ENCODE results near the gene EPB41L4A. TPM values are rescaled to one million over a fixed set of nuclear protein-coding genes. Genes with fewer than 3 reads are reported as not detected.

EPB41L4A gene
- total RNA-seq, 1 experiment from 2014 or later = 5.2 TPM

DNA sequence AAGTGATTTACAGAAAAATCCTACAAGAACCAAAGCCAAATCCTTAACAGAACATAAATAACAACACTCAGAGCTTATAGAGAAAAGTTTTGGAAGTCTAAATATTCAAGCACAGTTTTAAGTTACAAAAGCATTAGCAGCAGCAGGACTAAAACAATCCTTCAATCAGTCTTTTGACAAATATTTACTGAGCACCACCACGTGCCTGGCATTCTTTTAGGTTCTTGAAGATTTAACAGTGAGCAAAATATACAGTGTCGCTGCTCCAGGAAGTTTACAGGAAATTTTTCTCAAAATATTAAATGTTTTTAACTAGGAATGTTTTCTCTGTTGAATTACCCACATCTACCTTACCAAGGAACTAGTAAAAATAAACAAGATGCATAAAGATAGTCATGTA, 11.4 kb downstream of the EPB41L4A start:
- H3K9me3 Mint-ChIP-seq = no peaks in the 10 kb centered on the region
- TF ChIP-seq HMGA2 (CRISPR knock-in tag; IDR thresholded peaks at IDR 0.05) (no peak), FOXJ3 (CRISPR knock-in tag; IDR thresholded peaks at IDR 0.05; ENCODE audit: borderline replicate concordance) (no peak)
- TF ChIP-seq, protein P1, sequence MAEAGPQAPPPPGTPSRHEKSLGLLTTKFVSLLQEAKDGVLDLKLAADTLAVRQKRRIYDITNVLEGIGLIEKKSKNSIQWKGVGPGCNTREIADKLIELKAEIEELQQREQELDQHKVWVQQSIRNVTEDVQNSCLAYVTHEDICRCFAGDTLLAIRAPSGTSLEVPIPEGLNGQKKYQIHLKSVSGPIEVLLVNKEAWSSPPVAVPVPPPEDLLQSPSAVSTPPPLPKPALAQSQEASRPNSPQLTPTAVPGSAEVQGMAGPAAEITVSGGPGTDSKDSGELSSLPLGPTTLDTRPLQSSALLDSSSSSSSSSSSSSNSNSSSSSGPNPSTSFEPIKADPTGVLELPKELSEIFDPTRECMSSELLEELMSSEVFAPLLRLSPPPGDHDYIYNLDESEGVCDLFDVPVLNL (CRISPR knock-in tag; IDR thresholded peaks at IDR 0.05; ENCODE audit: borderline replicate concordance, low read depth) = no peak
- TF ChIP-seq, protein P2, sequence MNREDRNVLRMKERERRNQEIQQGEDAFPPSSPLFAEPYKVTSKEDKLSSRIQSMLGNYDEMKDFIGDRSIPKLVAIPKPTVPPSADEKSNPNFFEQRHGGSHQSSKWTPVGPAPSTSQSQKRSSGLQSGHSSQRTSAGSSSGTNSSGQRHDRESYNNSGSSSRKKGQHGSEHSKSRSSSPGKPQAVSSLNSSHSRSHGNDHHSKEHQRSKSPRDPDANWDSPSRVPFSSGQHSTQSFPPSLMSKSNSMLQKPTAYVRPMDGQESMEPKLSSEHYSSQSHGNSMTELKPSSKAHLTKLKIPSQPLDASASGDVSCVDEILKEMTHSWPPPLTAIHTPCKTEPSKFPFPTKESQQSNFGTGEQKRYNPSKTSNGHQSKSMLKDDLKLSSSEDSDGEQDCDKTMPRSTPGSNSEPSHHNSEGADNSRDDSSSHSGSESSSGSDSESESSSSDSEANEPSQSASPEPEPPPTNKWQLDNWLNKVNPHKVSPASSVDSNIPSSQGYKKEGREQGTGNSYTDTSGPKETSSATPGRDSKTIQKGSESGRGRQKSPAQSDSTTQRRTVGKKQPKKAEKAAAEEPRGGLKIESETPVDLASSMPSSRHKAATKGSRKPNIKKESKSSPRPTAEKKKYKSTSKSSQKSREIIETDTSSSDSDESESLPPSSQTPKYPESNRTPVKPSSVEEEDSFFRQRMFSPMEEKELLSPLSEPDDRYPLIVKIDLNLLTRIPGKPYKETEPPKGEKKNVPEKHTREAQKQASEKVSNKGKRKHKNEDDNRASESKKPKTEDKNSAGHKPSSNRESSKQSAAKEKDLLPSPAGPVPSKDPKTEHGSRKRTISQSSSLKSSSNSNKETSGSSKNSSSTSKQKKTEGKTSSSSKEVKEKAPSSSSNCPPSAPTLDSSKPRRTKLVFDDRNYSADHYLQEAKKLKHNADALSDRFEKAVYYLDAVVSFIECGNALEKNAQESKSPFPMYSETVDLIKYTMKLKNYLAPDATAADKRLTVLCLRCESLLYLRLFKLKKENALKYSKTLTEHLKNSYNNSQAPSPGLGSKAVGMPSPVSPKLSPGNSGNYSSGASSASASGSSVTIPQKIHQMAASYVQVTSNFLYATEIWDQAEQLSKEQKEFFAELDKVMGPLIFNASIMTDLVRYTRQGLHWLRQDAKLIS (CRISPR knock-in tag; IDR thresholded peaks at IDR 0.05; ENCODE audit: borderline replicate concordance) = no peak
- H3K4me3 Mint-ChIP-seq = no peak overlapping the region
- no peak for DNase-seq (ENCODE audit: low spot score)
- peaks cover 30% of the 10 kb centered on the region for H3K4me1 Mint-ChIP-seq
- CTCF ChIA-PET = interaction anchor here (0.9 kb wide), 1 partner anchor 60 kb away, joined by 3 read pairs; no protein-coding TSS in a partner anchor
- no peak for ATAC-seq
- POLR2A ChIA-PET = no interaction called here
- peak overlapping the region; percentile 50; the same call in 1 of the 2 replicates for H3K27ac Mint-ChIP-seq
- H3K36me3 Mint-ChIP-seq = no peaks in the 10 kb centered on the region
- H3K27me3 Mint-ChIP-seq (ENCODE audit: low read depth) = no peaks in the 10 kb centered on the region

DNA sequence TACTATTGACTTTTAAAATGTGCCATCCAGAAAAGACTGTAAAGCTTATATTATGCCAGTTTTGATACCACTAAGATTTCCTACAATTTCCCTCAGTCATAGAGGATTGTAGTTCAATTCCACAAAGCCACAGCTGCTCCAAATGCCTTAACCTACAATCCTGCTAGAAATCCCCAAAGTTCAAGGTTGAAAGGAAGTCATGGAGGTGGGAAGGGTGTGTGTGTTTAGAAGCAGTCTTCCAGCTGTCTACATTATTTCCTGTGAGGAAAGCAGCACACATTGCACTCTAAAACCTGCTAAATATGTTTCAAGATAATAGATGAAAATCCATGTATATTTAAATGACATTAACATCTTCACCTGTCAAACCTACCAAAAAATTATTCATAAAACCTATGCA, 11.8 kb downstream of the EPB41L4A start:
- ATAC-seq = no peak
- no peaks in the 10 kb centered on the region for H3K9me3 Mint-ChIP-seq
- CTCF ChIA-PET = interaction anchor here (0.9 kb wide), 1 partner anchor 59 kb away, joined by 3 read pairs; no protein-coding TSS in a partner anchor
- H3K27me3 Mint-ChIP-seq (ENCODE audit: low read depth) = no peaks in the 10 kb centered on the region
- no peak overlapping the region for H3K4me3 Mint-ChIP-seq
- H3K27ac Mint-ChIP-seq = peak overlapping the region; percentile 50; the same call in 1 of the 2 replicates
- POLR2A ChIA-PET = no interaction called here
- H3K4me1 Mint-ChIP-seq = peaks cover 30% of the 10 kb centered on the region
- TF ChIP-seq CREB1 (CRISPR knock-in tag; IDR thresholded peaks at IDR 0.05) (no peak), JUN (CRISPR knock-in tag; IDR thresholded peaks at IDR 0.05) (no peak), NFYB (CRISPR knock-in tag; conservative IDR thresholded peaks at IDR 0.05; ENCODE audit: low read depth) (no peak), TEAD4 (CRISPR knock-in tag; IDR thresholded peaks at IDR 0.05) (no peak), GTF2I (CRISPR knock-in tag; conservative IDR thresholded peaks at IDR 0.05) (no peak), NFATC4 (CRISPR knock-in tag; IDR thresholded peaks at IDR 0.05) (no peak), SOX15 (CRISPR knock-in tag; IDR thresholded peaks at IDR 0.05) (no peak), ZNF423 (CRISPR knock-in tag; IDR thresholded peaks at IDR 0.05) (no peak)
- TF ChIP-seq, protein P3, sequence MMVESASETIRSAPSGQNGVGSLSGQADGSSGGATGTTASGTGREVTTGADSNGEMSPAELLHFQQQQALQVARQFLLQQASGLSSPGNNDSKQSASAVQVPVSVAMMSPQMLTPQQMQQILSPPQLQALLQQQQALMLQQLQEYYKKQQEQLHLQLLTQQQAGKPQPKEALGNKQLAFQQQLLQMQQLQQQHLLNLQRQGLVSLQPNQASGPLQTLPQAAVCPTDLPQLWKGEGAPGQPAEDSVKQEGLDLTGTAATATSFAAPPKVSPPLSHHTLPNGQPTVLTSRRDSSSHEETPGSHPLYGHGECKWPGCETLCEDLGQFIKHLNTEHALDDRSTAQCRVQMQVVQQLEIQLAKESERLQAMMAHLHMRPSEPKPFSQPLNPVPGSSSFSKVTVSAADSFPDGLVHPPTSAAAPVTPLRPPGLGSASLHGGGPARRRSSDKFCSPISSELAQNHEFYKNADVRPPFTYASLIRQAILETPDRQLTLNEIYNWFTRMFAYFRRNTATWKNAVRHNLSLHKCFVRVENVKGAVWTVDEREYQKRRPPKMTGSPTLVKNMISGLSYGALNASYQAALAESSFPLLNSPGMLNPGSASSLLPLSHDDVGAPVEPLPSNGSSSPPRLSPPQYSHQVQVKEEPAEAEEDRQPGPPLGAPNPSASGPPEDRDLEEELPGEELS (CRISPR knock-in tag; IDR thresholded peaks at IDR 0.05) = no peak
- TF ChIP-seq, protein P4, sequence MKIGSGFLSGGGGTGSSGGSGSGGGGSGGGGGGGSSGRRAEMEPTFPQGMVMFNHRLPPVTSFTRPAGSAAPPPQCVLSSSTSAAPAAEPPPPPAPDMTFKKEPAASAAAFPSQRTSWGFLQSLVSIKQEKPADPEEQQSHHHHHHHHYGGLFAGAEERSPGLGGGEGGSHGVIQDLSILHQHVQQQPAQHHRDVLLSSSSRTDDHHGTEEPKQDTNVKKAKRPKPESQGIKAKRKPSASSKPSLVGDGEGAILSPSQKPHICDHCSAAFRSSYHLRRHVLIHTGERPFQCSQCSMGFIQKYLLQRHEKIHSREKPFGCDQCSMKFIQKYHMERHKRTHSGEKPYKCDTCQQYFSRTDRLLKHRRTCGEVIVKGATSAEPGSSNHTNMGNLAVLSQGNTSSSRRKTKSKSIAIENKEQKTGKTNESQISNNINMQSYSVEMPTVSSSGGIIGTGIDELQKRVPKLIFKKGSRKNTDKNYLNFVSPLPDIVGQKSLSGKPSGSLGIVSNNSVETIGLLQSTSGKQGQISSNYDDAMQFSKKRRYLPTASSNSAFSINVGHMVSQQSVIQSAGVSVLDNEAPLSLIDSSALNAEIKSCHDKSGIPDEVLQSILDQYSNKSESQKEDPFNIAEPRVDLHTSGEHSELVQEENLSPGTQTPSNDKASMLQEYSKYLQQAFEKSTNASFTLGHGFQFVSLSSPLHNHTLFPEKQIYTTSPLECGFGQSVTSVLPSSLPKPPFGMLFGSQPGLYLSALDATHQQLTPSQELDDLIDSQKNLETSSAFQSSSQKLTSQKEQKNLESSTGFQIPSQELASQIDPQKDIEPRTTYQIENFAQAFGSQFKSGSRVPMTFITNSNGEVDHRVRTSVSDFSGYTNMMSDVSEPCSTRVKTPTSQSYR (CRISPR knock-in tag; IDR thresholded peaks at IDR 0.05) = no peak
- TF ChIP-seq, protein P5, sequence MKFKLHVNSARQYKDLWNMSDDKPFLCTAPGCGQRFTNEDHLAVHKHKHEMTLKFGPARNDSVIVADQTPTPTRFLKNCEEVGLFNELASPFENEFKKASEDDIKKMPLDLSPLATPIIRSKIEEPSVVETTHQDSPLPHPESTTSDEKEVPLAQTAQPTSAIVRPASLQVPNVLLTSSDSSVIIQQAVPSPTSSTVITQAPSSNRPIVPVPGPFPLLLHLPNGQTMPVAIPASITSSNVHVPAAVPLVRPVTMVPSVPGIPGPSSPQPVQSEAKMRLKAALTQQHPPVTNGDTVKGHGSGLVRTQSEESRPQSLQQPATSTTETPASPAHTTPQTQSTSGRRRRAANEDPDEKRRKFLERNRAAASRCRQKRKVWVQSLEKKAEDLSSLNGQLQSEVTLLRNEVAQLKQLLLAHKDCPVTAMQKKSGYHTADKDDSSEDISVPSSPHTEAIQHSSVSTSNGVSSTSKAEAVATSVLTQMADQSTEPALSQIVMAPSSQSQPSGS (CRISPR knock-in tag; IDR thresholded peaks at IDR 0.05; ENCODE audit: borderline replicate concordance, low read depth) = no peak
- TF ChIP-seq, protein P6, sequence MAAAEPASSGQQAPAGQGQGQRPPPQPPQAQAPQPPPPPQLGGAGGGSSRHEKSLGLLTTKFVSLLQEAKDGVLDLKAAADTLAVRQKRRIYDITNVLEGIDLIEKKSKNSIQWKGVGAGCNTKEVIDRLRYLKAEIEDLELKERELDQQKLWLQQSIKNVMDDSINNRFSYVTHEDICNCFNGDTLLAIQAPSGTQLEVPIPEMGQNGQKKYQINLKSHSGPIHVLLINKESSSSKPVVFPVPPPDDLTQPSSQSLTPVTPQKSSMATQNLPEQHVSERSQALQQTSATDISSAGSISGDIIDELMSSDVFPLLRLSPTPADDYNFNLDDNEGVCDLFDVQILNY (CRISPR knock-in tag; IDR thresholded peaks at IDR 0.05) = no peak
- TF ChIP-seq, protein P7, sequence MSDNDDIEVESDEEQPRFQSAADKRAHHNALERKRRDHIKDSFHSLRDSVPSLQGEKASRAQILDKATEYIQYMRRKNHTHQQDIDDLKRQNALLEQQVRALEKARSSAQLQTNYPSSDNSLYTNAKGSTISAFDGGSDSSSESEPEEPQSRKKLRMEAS (CRISPR knock-in tag; IDR thresholded peaks at IDR 0.05) = no peak
- no peaks in the 10 kb centered on the region for H3K36me3 Mint-ChIP-seq
- DNase-seq (ENCODE audit: low spot score) = no peak
